GM23338 (cell line): Measurements from ENCODE around the gene OR5H2. TPM values are rescaled to one million over a fixed set of nuclear protein-coding genes. Genes with fewer than 3 reads are reported as not detected.

Experiments
- ATAC-seq: fragments of 200-7000 bp; cut with Tn5 transposase; 3 replicates; pipeline ENCODE4 v1.9.1; 2020
- DNase-seq: peaks from one replicate; pipeline ENCODE4 v3.0.0-alpha.2; 2015; ENCODE audit warnings: low spot score
- H2AFZ ChIP-seq: fragments of 200-600 bp; sonication (generic); 2 replicates; pipeline ENCODE4 v1.8.0; 2016; ENCODE audit warnings: antibody characterized with exemption, mild to moderate bottlenecking, moderate library complexity
- H3F3A ChIP-seq: fragments of 200-600 bp; sonication (generic); replicated peaks from 2 replicates; pipeline ENCODE4 v1.8.0; 2017; ENCODE audit warnings: antibody characterized with exemption, mixed run types, low read depth
- H3K27ac ChIP-seq: fragments of 200-600 bp; sonication (generic); 2 replicates; pipeline ENCODE4 v1.6.1; 2016; ENCODE audit warnings: low read depth
- H3K27me3 ChIP-seq: fragments of 200-600 bp; sonication (generic); 2 replicates; pipeline ENCODE4 v1.8.0; 2016; ENCODE audit warnings: mild to moderate bottlenecking, mixed run types, moderate library complexity; ENCODE audit not compliant: insufficient read depth
- H3K36me3 ChIP-seq: fragments of 200-600 bp; sonication (generic); 2 replicates; pipeline ENCODE4 v1.8.0; 2016; ENCODE audit warnings: mild to moderate bottlenecking; ENCODE audit not compliant: insufficient read depth
- H3K4me1 ChIP-seq: fragments of 200-600 bp; sonication (generic); 2 replicates; pipeline ENCODE4 v1.8.0; 2016; ENCODE audit warnings: mild to moderate bottlenecking, moderate library complexity; ENCODE audit not compliant: insufficient read depth
- H3K4me2 ChIP-seq: fragments of 200-600 bp; sonication (generic); 2 replicates; pipeline ENCODE4 v1.7.1; 2017; ENCODE audit warnings: mixed run types
- H3K4me3 ChIP-seq: fragments of 200-600 bp; sonication (generic); 2 replicates; pipeline ENCODE4 v1.6.1; 2016; ENCODE audit warnings: mixed run types
- H3K79me2 ChIP-seq: fragments of 200-600 bp; sonication (generic); replicated peaks from 2 replicates; pipeline ENCODE4 v1.8.0; 2017; ENCODE audit warnings: mild to moderate bottlenecking; ENCODE audit not compliant: insufficient read depth
- H3K9me2 ChIP-seq: fragments of 200-600 bp; sonication (generic); 2 replicates; pipeline ENCODE4 v1.8.0; 2017; ENCODE audit not compliant: insufficient read depth
- H4K20me1 ChIP-seq: fragments of 200-600 bp; sonication (generic); replicated peaks from 2 replicates; pipeline ENCODE4 v1.8.0; 2017; ENCODE audit warnings: mild to moderate bottlenecking; ENCODE audit not compliant: insufficient read depth
- H3K27ac Mint-ChIP-seq: 2 replicates; pipeline ENCODE4 v1.8.0; 2020; ENCODE audit warnings: inconsistent platforms, mild to moderate bottlenecking, moderate library complexity, mixed read lengths
- H3K27me3 Mint-ChIP-seq: 3 replicates; pipeline ENCODE4 v1.8.0; 2022; ENCODE audit warnings: low read depth, mild to moderate bottlenecking, moderate library complexity, mixed read lengths, inconsistent platforms; ENCODE audit not compliant: insufficient read depth, poor library complexity
- H3K36me3 Mint-ChIP-seq: 3 replicates; pipeline ENCODE4 v1.8.0; 2021; ENCODE audit warnings: low read depth, mild to moderate bottlenecking, inconsistent platforms, moderate library complexity, mixed read lengths
- H3K4me1 Mint-ChIP-seq: 3 replicates; pipeline ENCODE4 v1.8.0; 2020; ENCODE audit warnings: mild to moderate bottlenecking, inconsistent platforms, mixed read lengths
- H3K4me3 Mint-ChIP-seq: 3 replicates; pipeline ENCODE4 v1.8.0; 2021; ENCODE audit warnings: moderate library complexity, mild to moderate bottlenecking, inconsistent platforms, mixed read lengths
- H3K9me3 Mint-ChIP-seq: 3 replicates; pipeline ENCODE4 v1.8.0; 2020; ENCODE audit warnings: moderate library complexity, mild to moderate bottlenecking, inconsistent platforms, mixed read lengths
- CREB1 ChIP-seq: fragments of 250-450 bp; sonication (Bioruptor Pico); IDR thresholded peaks from 2 replicates; pipeline ENCODE4 v1.5.0; 2020; ENCODE audit warnings: low read depth, mild to moderate bottlenecking, moderate library complexity
- ETS1 ChIP-seq: IDR thresholded peaks from 2 replicates; pipeline ENCODE4 v1.6.1; 2016; ENCODE audit warnings: antibody characterized with exemption
- EZH2 ChIP-seq: fragments of 200-600 bp; sonication (generic); IDR thresholded peaks from one replicate; pipeline ENCODE4 v1.8.0; 2017; ENCODE audit warnings: antibody characterized with exemption, mild to moderate bottlenecking, low read depth; ENCODE audit not compliant: unreplicated experiment
- JUNB ChIP-seq: IDR thresholded peaks from one replicate; pipeline ENCODE4 v1.6.1; 2016; ENCODE audit warnings: antibody characterized with exemption; ENCODE audit not compliant: unreplicated experiment
- NANOG ChIP-seq: IDR thresholded peaks from 2 replicates; pipeline ENCODE4 v1.6.1; 2016; ENCODE audit warnings: antibody characterized with exemption, borderline replicate concordance
- POLR2AphosphoS5 ChIP-seq: IDR thresholded peaks from 2 replicates; pipeline ENCODE4 v1.6.1; 2016; ENCODE audit warnings: antibody characterized with exemption, low read depth
- REST ChIP-seq: IDR thresholded peaks from one replicate; pipeline ENCODE4 v1.6.1; 2018; ENCODE audit warnings: antibody characterized with exemption; ENCODE audit not compliant: unreplicated experiment
- STAT1 ChIP-seq: IDR thresholded peaks from one replicate; pipeline ENCODE4 v1.6.1; 2016; ENCODE audit warnings: antibody characterized with exemption; ENCODE audit not compliant: unreplicated experiment
- ZNF114 ChIP-seq: fragments of 250-450 bp; sonication (Bioruptor Pico); IDR thresholded peaks from 2 replicates; pipeline ENCODE4 v1.5.0; 2020; ENCODE audit warnings: mild to moderate bottlenecking, moderate library complexity
- ZNF331 ChIP-seq: fragments of 250-450 bp; sonication (Bioruptor Pico); IDR thresholded peaks from 2 replicates; pipeline ENCODE4 v1.5.0; 2020; ENCODE audit warnings: low read depth, mild to moderate bottlenecking, moderate library complexity
- ZNF462 ChIP-seq: fragments of 250-450 bp; sonication (Bioruptor Pico); IDR thresholded peaks from 2 replicates; pipeline ENCODE4 v1.5.0; 2020; ENCODE audit warnings: mild to moderate bottlenecking, moderate library complexity
- polyA plus RNA-seq: library from polyadenylated mRNA; unstranded; fragments of >200 nt; fragmentation: Nextera tagmentation; extraction: Ambion mirVana; gene quantifications from 2 replicates; pipeline ENCODE4 v1.2.1, GENCODE V29; 2016
- total RNA-seq: library from RNA; depleted of rRNA; stranded (reverse); fragments of >200 nt; shearing (Covaris generic); gene quantifications from 2 replicates; pipeline ENCODE4 v1.2.3, GENCODE V29; 2014

The OR5H2 gene
- total and polyA plus RNA-seq, 2 experiments from 2014 or later, result 1.1 TPM; not detected in 1

GRCh38 chr3:98291332-98291957 lies 9.1 kb downstream of the OR5H2 start:
- Mint-ChIP-seq H3K36me3 (peaks cover 7% of the 10 kb centered on the region), H3K4me3 (no peak overlapping the region), H3K4me1 (no peaks in the 10 kb centered on the region; the same call in 2 of the 3 replicates), H3K27me3 (peaks cover 1% of the 10 kb centered on the region), H3K27ac (no peak overlapping the region), H3K9me3 (peaks cover 30% of the 10 kb centered on the region)
- H3F3A ChIP-seq, result no peaks in the 10 kb centered on the region
- ATAC-seq (no peak), DNase-seq (no peak)
- no peaks in the 10 kb centered on the region for H3K27me3 ChIP-seq
- peaks cover 5% of the 10 kb centered on the region for H3K9me2 ChIP-seq
- no peaks in the 10 kb centered on the region for H3K36me3 ChIP-seq
- no peaks in the 10 kb centered on the region for H4K20me1 ChIP-seq
- no peak overlapping the region for H3K27ac ChIP-seq
- H3K4me3 ChIP-seq, result no peak overlapping the region
- no peak overlapping the region for H2AFZ ChIP-seq
- H3K4me2 ChIP-seq, result no peak overlapping the region
- H3K79me2 ChIP-seq, result no peaks in the 10 kb centered on the region
- H3K4me1 ChIP-seq, result no peaks in the 10 kb centered on the region
- TF ChIP-seq STAT1, result no peak
- TF ChIP-seq ZNF114 (CRISPR knock-in tag), result no peak
- TF ChIP-seq POLR2AphosphoS5, result no peak
- no peak for TF ChIP-seq ZNF462
- TF ChIP-seq EZH2, result no peak
- no peak for TF ChIP-seq REST
- TF ChIP-seq ETS1, result no peak
- no peak for TF ChIP-seq ZNF331
- TF ChIP-seq CREB1 (CRISPR knock-in tag), result no peak
- TF ChIP-seq JUNB, result no peak
- TF ChIP-seq NANOG, result no peak
